OCI-LY7 (cell line): ENCODE results near the gene ZNF778.

ENCODE experiments used
- CTCF ChIP-seq: fragments of 200-600 bp; sonication (generic); conservative IDR thresholded peaks from 2 replicates; pipeline ENCODE4 v1.5.1; 2014; ENCODE audit warnings: mild to moderate bottlenecking, antibody characterized with exemption, low read length, moderate library complexity, mixed read lengths
- EZH2phosphoT487 ChIP-seq: fragments of 200-600 bp; sonication (generic); IDR thresholded peaks from 2 replicates; pipeline ENCODE4 v1.6.1; 2018; ENCODE audit warnings: low read depth, borderline replicate concordance, mild to moderate bottlenecking, mixed run types, antibody characterized with exemption, low read length, moderate library complexity, mixed read lengths

GRCh38 chr16:89171216-89172170 is 46.0 kb upstream of the ZNF778 start, which contains the start of gene CDH15:
- TF ChIP-seq CTCF (no peak), EZH2phosphoT487 (no peak)
